OCI-M1 (cell line): Measurements from ENCODE around the gene PRSS21.

Source experiments
- DNase-seq: peaks from one replicate; lab custom pipeline; 2025; lab: John Stamatoyannopoulos, UW

The PRSS21 gene

GRCh38 chr16:2806286-2806685 lies 10.8 kb upstream of the PRSS21 start:
- DNase-seq = no peak

GRCh38 chr16:2808181-2808580 lies 8.9 kb upstream of the PRSS21 start:
- no peak for DNase-seq

GRCh38 chr16:2809149-2809760 lies 7.8 kb upstream of the PRSS21 start:
- DNase-seq = no peak

DNA sequence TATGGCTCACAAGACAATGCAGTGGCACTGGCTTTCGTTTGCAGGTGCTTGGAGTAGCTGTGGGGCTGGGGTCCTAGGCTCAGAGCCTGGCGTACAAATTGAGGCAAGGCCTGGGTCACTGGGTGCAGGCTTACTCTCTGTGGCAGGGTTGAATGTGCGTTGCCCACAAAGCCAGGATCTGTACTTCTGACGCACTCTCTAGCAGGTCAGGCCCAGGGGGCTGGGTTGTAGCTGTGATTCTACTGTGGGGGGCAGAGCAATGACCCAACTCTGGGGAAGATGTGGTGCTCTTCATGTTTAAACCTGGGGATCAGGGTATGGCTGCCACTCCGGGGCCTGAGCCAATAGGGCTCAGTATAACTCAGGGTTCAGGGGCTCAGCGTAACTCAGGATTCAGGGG lies 6.4 kb upstream of the PRSS21 start:
- DNase-seq = no peak

- no peak for DNase-seq
These were observed 5.2 kb upstream of the PRSS21 start for GRCh38 chr16:2811703-2812471.

DNA sequence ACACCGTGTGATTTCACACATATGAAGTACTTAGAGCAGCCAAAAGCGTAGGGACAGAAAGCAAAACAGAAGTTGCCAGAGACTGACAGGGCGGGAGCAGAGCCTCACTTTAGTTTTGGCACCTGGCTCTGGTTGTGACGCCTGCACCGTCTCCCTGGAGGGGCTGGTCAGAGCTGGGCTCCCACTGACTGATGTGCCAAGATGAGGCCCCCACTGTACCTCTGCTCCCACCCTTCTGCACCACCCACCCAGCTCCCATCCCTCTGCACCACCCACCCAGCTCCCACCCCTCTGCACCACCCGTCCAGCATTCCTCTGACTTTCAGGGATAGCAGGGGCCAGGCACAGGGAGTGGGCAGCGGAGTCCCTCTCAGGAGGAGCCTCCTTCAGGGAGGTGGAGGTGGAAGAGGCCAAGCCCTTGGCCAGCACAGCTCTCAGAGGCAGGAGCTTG lies 3.2 kb upstream of the PRSS21 start:
- DNase-seq = no peak

- no peak for DNase-seq
These were observed 2.3 kb upstream of the PRSS21 start for GRCh38 chr16:2814551-2815298.

- DNase-seq = no peak
These were observed 1.7 kb upstream of the PRSS21 start for GRCh38 chr16:2815299-2815771.

- peak; percentile 24 for DNase-seq
These were observed 569 bp downstream of the PRSS21 start for GRCh38 chr16:2817340-2818271.

DNA sequence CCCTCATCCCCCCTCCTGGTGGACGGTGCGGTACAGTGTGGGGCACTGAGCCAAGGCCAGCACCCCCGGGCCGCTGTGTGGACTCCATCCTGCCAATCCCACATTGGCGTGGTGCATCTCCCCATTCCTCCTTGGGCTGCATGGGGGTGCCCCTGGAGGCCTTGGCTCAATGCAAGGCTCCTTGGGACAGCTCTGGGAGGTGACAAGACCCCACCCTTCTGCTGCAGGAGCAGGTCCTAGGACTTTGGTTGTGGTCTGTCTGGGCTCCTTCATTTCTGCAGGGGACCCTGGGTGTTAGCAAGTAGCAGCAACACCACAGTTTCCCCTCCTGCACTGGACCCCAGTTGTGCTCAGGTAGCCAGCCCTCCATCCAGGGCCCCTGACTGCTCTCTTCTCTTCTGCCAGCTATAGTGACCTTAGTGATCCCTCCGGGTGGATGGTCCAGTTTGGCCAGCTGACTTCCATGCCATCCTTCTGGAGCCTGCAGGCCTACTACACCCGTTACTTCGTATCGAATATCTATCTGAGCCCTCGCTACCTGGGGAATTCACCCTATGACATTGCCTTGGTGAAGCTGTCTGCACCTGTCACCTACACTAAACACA lies 1.3 kb downstream of the PRSS21 start:
- no peak for DNase-seq

DNA sequence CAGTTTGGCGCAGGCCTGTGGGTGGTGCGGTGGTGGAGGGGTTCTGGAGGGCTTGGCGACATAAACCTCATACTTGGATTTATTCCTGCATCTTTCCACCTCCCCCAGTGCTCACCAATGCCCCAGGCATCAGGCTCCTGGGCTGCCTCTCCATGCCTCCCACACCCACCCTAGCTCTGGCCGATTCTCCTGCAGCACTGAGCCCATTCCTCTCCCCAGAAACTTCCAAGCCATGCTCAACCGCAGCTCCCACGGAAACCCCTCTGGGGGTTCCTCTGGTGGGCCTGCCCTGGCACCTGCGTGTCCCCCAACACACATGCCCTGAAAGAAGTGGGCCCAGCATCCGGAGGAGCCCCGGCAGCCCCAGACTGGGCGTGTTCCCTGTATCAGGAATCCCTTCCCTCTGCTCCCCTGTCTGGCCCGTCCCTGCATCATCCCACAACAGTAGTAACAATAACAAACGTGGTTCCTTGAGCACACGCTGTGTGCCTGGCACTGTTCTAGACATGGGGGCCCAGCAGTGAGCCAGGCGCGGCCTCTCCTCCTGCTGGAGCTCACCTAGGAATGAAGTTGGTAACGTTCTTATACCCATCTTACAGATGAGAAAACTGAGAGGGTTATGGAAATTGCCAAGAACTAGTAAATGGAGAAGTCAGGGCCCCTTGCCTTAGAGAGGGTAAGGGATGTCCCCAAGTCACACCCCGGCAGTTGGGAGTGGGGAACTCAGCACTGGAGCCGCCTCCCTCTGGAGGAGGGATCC lies 2.3 kb downstream of the PRSS21 start:
- no peak for DNase-seq

- DNase-seq = no peak
These were observed 3.1 kb downstream of the PRSS21 start for GRCh38 chr16:2819939-2820835.

DNA sequence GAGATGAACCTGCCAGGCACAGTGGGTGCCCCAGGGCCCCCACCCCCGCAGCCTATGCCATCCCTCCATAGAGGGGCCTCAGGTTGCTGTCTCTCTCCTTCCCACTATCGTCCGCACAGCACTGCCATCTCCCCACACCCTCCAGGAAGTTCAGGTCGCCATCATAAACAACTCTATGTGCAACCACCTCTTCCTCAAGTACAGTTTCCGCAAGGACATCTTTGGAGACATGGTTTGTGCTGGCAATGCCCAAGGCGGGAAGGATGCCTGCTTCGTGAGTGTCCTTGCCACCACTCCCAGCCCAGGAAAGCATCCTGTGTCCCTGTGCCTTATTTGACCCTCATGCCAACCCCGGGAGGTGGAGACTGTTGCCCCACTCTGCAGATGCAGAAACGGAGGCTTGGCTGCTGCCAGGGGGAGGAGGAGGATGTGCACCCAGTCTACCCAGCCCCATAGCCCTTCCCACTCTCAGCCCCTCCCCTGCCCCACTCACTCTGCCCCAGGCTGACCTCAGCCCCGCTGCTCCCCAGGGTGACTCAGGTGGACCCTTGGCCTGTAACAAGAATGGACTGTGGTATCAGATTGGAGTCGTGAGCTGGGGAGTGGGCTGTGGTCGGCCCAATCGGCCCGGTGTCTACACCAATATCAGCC lies 3.9 kb downstream of the PRSS21 start:
- no peak for DNase-seq

DNA sequence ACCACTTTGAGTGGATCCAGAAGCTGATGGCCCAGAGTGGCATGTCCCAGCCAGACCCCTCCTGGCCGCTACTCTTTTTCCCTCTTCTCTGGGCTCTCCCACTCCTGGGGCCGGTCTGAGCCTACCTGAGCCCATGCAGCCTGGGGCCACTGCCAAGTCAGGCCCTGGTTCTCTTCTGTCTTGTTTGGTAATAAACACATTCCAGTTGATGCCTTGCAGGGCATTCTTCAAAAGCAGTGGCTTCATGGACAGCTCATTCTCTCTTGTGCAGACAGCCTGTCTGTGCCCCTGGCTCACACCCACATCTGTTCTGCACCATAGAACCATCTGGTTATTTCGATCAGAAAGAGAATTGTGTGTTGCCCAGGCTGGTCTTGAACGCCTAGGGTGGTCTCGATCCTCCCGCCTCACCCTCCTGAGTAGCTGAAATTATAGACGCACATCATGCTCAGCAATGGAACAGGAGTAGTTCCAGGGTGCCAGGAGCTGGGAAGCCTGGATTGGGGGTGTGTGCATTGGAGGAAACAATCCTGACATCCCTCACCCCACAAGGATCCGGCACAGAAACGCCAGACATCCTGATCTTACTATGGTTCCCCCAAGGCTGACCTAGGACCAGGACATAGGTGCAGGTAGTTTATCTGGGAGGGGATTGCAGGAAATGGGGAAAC lies 4.6 kb downstream of the PRSS21 start:
- DNase-seq = no peak

- no peak for DNase-seq
These were observed 5.1 kb downstream of the PRSS21 start for GRCh38 chr16:2822158-2822495.

DNA sequence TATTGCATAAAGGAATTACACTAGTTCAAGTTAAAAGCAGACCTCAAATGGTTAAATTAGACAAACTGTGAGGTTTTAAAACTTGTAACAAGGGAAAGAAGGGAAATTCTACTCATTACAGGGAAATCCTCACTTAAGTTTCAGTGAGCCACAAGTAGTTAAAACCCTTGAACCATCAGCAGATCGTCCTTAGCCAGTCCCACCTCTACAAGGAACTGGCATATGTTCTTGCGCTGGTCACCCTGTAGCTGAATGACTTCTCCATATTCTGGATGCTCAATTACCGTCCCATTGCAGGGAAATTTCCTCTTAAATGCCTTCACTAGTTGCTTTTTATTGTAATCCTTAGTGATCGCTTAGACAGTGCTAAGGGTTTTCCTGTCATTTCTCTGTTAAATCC lies 5.5 kb downstream of the PRSS21 start:
- DNase-seq = no peak

GRCh38 chr16:2824626-2825025 lies 7.6 kb downstream of the PRSS21 start:
- no peak for DNase-seq

DNA sequence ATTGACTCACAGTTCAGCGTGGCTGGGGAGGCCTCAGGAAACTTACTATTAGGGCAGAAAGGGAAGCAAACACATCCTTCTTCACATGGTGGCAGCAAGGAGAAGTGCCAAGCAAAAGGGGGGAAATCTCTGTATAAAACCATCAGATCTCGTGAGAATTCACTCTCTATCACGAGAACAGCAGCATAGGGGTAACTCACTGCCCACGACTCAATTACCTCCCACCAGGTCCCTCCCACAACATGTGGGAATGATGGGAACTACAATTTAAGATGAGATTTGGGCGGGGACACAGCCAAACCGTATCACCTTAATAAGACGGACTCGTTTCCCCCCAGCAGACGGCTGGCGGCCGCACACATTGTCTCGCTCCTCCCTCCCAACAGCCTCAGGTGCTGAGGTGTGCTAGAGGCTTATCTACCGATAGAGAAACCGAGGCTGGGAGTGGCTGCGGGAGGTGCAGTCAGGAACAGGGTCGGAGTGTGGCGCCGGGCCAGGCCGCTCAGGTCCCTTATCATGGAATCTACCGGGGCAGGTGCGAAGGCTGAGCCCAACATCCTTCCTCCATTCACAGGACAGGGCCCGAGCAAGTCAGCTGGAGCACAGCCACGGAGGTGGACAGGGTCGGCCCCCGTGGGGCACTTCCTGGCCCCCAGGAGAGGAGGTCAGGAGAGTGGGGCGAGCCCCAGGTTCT lies 8.2 kb downstream of the PRSS21 start:
- DNase-seq = no peak
